Hepatocyte (in vitro differentiated cells): Measurements from ENCODE around the gene KRTAP12-2.

Experiments used
- CTCF ChIP-seq: fragments of 200-600 bp; sonication (generic); IDR thresholded peaks from 2 replicates; pipeline ENCODE4 v1.5.1; 2016; ENCODE audit warnings: antibody characterized with exemption, mild to moderate bottlenecking; ENCODE audit not compliant: poor library complexity
- EZH2 ChIP-seq: fragments of 200-600 bp; sonication (generic); IDR thresholded peaks from 2 replicates; pipeline ENCODE4 v1.6.1; 2016; ENCODE audit warnings: antibody characterized with exemption, mild to moderate bottlenecking, borderline replicate concordance
- EZH2phosphoT487 ChIP-seq: fragments of 200-600 bp; sonication (generic); IDR thresholded peaks from one replicate; pipeline ENCODE4 v1.6.1; 2018; ENCODE audit warnings: antibody characterized with exemption, mild to moderate bottlenecking, low read depth, moderate library complexity; ENCODE audit not compliant: unreplicated experiment, severe bottlenecking

GRCh38 chr21:44706026-44706705 lies 39.4 kb upstream of the KRTAP12-2 start:
- no peak for TF ChIP-seq CTCF
- no peak for TF ChIP-seq EZH2
- TF ChIP-seq EZH2phosphoT487, result no peak
